ENCODE data around the gene INPP5J. TPM values are rescaled to one million over a fixed set of nuclear protein-coding genes. Genes with fewer than 3 reads are reported as not detected.
A peak's percentile ranks its signal among the peaks of the same experiment; 100 is the strongest.
"Not testable (repeated sequence)": the region's sequence is repeated elsewhere in the genome, so short reads cannot be mapped to it uniquely, and the experiment has no call there.

The INPP5J gene
- total RNA-seq, 2 donors from 2014 or later = 3.5 to 5.4 TPM

DNA sequence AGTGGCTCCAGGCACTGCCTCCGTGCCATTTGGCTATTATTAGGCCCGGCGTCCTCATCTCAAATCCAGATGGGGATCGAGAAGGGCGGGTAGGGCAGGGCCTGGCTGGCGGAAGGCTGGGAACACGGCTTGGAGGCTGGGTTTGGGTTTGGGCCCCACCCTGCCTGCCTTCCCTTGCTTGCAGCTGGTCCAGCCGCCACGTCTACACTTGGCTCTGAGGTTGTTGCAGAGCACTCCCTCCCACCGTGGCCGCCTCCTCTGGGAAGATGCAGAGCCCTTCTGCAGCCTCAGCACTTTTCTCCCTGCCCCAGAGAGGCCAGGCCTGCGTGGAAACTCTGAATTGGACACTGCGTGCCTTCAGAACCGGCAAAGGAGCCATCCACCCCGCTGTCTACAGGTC lies 46.8 kb upstream of the INPP5J start:
- no peaks in the 10 kb centered on the region for H3K9me3 Mint-ChIP-seq
- Histone ChIP-seq H3K4me3 (ENCODE audit: low read length) (no peak overlapping the region), H3K27me3 (ENCODE audit: control insufficient read depth, insufficient read depth, low read length, poor library complexity, severe bottlenecking) (no peaks in the 10 kb centered on the region), H3K4me1 (ENCODE audit: control insufficient read depth, insufficient read depth, low read length) (no peaks in the 10 kb centered on the region), H3K9ac (ENCODE audit: extremely low read depth, low read length, poor library complexity, severe bottlenecking) (no peak overlapping the region), H3K9me3 (ENCODE audit: control insufficient read depth, low read length) (no peaks in the 10 kb centered on the region), H3K36me3 (ENCODE audit: control insufficient read depth, insufficient read depth, low read length) (no peaks in the 10 kb centered on the region), H3K27ac (ENCODE audit: low read depth, low read length) (no peak overlapping the region)
- WGBS, 2 experiments (ENCODE audit: insufficient coverage in 1 of 2, insufficient read length in 1 of 2) = 88 to 90% methylated on average over 6 to 15 of the region's 15 CpGs
- H3K27ac Mint-ChIP-seq = no peak overlapping the region
- H3K27me3 Mint-ChIP-seq (ENCODE audit: insufficient read depth) = peaks cover 8% of the 10 kb centered on the region
- H3K4me1 Mint-ChIP-seq = peaks cover 3% of the 10 kb centered on the region
- TF ChIP-seq, protein P1, sequence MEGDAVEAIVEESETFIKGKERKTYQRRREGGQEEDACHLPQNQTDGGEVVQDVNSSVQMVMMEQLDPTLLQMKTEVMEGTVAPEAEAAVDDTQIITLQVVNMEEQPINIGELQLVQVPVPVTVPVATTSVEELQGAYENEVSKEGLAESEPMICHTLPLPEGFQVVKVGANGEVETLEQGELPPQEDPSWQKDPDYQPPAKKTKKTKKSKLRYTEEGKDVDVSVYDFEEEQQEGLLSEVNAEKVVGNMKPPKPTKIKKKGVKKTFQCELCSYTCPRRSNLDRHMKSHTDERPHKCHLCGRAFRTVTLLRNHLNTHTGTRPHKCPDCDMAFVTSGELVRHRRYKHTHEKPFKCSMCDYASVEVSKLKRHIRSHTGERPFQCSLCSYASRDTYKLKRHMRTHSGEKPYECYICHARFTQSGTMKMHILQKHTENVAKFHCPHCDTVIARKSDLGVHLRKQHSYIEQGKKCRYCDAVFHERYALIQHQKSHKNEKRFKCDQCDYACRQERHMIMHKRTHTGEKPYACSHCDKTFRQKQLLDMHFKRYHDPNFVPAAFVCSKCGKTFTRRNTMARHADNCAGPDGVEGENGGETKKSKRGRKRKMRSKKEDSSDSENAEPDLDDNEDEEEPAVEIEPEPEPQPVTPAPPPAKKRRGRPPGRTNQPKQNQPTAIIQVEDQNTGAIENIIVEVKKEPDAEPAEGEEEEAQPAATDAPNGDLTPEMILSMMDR (conservative IDR thresholded peaks at IDR 0.05) = no peak
- no peak for DNase-seq
- H3K4me3 Mint-ChIP-seq = no peak overlapping the region
- H3K36me3 Mint-ChIP-seq (ENCODE audit: low read depth) = no peaks in the 10 kb centered on the region

DNA sequence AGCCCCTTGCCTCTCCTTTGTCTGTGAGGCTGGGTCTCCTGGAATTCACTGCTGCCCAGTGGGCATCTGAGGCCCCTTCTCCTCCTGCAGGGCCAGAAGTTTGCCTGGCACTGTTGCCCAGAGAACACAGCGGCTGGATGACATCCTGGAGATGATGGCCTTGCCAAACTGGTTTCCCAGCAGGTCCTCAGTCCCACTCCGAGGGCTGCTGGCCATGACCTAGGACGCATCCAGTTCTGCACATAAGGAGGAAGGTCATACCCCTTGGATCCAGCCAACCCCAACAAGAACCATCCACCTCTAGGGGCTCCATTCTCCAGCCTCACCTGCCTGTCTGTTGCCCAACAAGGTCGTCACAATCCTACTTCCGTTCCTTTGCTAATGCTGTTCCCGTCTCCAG lies 45.1 kb upstream of the INPP5J start:
- H3K9me3 ChIP-seq (ENCODE audit: control insufficient read depth, low read length) = no peaks in the 10 kb centered on the region
- Mint-ChIP-seq H3K36me3 (ENCODE audit: low read depth) (no peaks in the 10 kb centered on the region), H3K9me3 (no peaks in the 10 kb centered on the region), H3K4me3 (no peak overlapping the region), H3K27me3 (ENCODE audit: insufficient read depth) (peaks cover 6% of the 10 kb centered on the region), H3K4me1 (peaks cover 15% of the 10 kb centered on the region), H3K27ac (no peak overlapping the region)
- H3K27me3 ChIP-seq (ENCODE audit: control insufficient read depth, insufficient read depth, low read length, poor library complexity, severe bottlenecking) = no peaks in the 10 kb centered on the region
- no peak overlapping the region for H3K9ac ChIP-seq (ENCODE audit: extremely low read depth, low read length, poor library complexity, severe bottlenecking)
- DNase-seq = no peak
- WGBS, 2 experiments (ENCODE audit: insufficient coverage in 1 of 2, insufficient read length in 1 of 2) = 95 to 100% methylated on average over 5 to 6 of the region's 6 CpGs
- H3K36me3 ChIP-seq (ENCODE audit: control insufficient read depth, insufficient read depth, low read length) = no peaks in the 10 kb centered on the region
- TF ChIP-seq, protein P1 (conservative IDR thresholded peaks at IDR 0.05) = no peak
- H3K4me3 ChIP-seq (ENCODE audit: low read length) = no peak overlapping the region
- H3K4me1 ChIP-seq (ENCODE audit: control insufficient read depth, insufficient read depth, low read length) = peaks cover 8% of the 10 kb centered on the region
- no peak overlapping the region for H3K27ac ChIP-seq (ENCODE audit: low read depth, low read length)

DNA sequence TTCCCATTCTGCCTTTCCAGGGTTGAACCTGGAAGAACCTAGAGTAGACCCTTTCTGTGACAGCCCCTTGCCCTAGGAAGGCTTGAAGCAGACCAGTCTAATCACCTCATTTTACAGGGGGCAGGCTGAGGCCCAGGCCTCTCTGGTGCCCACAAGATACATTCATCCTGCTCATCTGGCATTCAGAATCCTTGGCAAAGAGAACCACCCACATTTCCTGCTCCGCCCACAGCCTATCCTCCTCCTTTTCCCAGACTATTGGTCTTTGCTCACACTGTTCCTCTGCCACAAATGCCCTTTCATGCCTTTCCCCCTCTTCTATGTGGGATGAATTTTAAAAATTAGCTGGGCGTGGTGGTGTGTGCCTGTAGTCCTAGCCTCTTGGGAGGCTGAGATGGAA lies 44.4 kb upstream of the INPP5J start:
- H3K27me3 ChIP-seq (ENCODE audit: control insufficient read depth, insufficient read depth, low read length, poor library complexity, severe bottlenecking); H3K4me3 Mint-ChIP-seq; H3K27me3 Mint-ChIP-seq (ENCODE audit: insufficient read depth); H3K4me3 ChIP-seq (ENCODE audit: low read length); H3K9ac ChIP-seq (ENCODE audit: extremely low read depth, low read length, poor library complexity, severe bottlenecking); DNase-seq; H3K27ac ChIP-seq (ENCODE audit: low read depth, low read length); H3K9me3 ChIP-seq (ENCODE audit: control insufficient read depth, low read length); H3K27ac Mint-ChIP-seq; H3K4me1 ChIP-seq (ENCODE audit: control insufficient read depth, insufficient read depth, low read length); H3K36me3 Mint-ChIP-seq (ENCODE audit: low read depth); H3K9me3 Mint-ChIP-seq; H3K36me3 ChIP-seq (ENCODE audit: control insufficient read depth, insufficient read depth, low read length): not testable (repeated sequence)
- 97 to 100% methylated on average over 1 to 2 of the region's 2 CpGs for WGBS, 2 experiments (ENCODE audit: insufficient coverage in 1 of 2, insufficient read length in 1 of 2)
- H3K4me1 Mint-ChIP-seq = peaks cover 20% of the 10 kb centered on the region

DNA sequence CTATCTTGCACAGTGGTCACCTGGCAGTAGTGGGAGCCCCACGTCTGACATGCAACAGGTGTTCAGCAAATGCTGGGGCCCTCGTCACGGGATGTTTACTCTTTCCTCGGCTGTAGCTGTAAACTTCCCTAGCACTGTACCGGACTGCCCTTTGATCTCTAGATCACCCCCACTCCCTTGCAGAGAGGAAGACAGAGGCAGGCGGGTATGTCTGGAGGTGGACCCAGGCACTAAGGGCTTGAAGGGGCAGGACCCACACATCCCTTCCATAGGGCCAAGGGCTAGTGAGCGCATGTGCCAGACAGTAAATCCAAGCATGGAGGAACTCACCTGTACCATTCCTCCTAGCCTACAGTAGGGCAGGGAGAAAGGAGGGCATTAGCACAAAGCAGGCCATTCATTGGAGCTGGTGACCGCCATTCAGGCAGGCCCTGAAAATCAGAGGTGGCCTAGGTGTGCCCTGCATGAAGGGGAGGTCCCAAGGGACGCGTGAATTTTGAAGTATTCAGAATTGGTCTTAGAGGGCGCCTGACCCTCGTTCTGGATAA lies 43.6 kb upstream of the INPP5J start:
- H3K27ac Mint-ChIP-seq = no peak overlapping the region
- H3K4me3 ChIP-seq (ENCODE audit: low read length) = no peak overlapping the region
- H3K9me3 ChIP-seq (ENCODE audit: control insufficient read depth, low read length) = no peaks in the 10 kb centered on the region
- no peak overlapping the region for H3K4me3 Mint-ChIP-seq
- no peaks in the 10 kb centered on the region for H3K36me3 Mint-ChIP-seq (ENCODE audit: low read depth)
- 91 to 93% methylated on average over 6 to 12 of the region's 12 CpGs for WGBS, 2 experiments (ENCODE audit: insufficient coverage in 1 of 2, insufficient read length in 1 of 2)
- no peaks in the 10 kb centered on the region for H3K9me3 Mint-ChIP-seq
- peaks cover 28% of the 10 kb centered on the region for H3K4me1 Mint-ChIP-seq
- peaks cover 13% of the 10 kb centered on the region for H3K4me1 ChIP-seq (ENCODE audit: control insufficient read depth, insufficient read depth, low read length)
- peaks cover 2% of the 10 kb centered on the region for H3K27me3 Mint-ChIP-seq (ENCODE audit: insufficient read depth)
- no peak overlapping the region for H3K27ac ChIP-seq (ENCODE audit: low read depth, low read length)
- peak; percentile 87 for DNase-seq
- no peak overlapping the region for H3K9ac ChIP-seq (ENCODE audit: extremely low read depth, low read length, poor library complexity, severe bottlenecking)
- H3K27me3 ChIP-seq (ENCODE audit: control insufficient read depth, insufficient read depth, low read length, poor library complexity, severe bottlenecking) = no peaks in the 10 kb centered on the region
- TF ChIP-seq, protein P1 (conservative IDR thresholded peaks at IDR 0.05) = no peak
- H3K36me3 ChIP-seq (ENCODE audit: control insufficient read depth, insufficient read depth, low read length) = no peaks in the 10 kb centered on the region

Measured in endodermal cell (in vitro differentiated cells).